Karpas-422 (cell line): ENCODE results near the gene MTCL1. TPM values are rescaled to one million over a fixed set of nuclear protein-coding genes. Genes with fewer than 3 reads are reported as not detected.
"Not testable (repeated sequence)": the region's sequence is repeated elsewhere in the genome, so short reads cannot be mapped to it uniquely, and the experiment has no call there.

Source experiments
- DNase-seq: peaks from one replicate; pipeline ENCODE4 v3.0.0-alpha.2; 2015
- H2AFZ ChIP-seq: fragments of 200-600 bp; sonication (generic); 2 replicates; pipeline ENCODE4 v1.6.1; 2014; ENCODE audit warnings: antibody characterized with exemption, low read length, mixed read lengths
- H3K27ac ChIP-seq: fragments of 200-600 bp; sonication (generic); 2 replicates; pipeline ENCODE4 v1.5.1; 2014; ENCODE audit warnings: mild to moderate bottlenecking, low read length, moderate library complexity
- H3K27me3 ChIP-seq: fragments of 200-600 bp; sonication (generic); 2 replicates; pipeline ENCODE4 v1.6.1; 2014; ENCODE audit warnings: low read length, mixed read lengths
- H3K36me3 ChIP-seq: fragments of 200-600 bp; sonication (generic); 2 replicates; pipeline ENCODE4 v1.6.1; 2014; ENCODE audit warnings: low read length, mixed read lengths; ENCODE audit not compliant: insufficient read depth
- H3K4me1 ChIP-seq: fragments of 200-600 bp; sonication (generic); 2 replicates; pipeline ENCODE4 v1.6.1; 2014; ENCODE audit warnings: mild to moderate bottlenecking, low read length, mixed read lengths
- H3K4me2 ChIP-seq: fragments of 200-600 bp; sonication (generic); 2 replicates; pipeline ENCODE4 v1.6.1; 2014; ENCODE audit warnings: low read length, low read depth, mild to moderate bottlenecking; ENCODE audit not compliant: poor library complexity, severe bottlenecking
- H3K4me3 ChIP-seq: fragments of 200-600 bp; sonication (generic); 2 replicates; pipeline ENCODE4 v1.5.1; 2014; ENCODE audit warnings: mild to moderate bottlenecking, antibody characterized with exemption, low read length, mixed read lengths
- H3K79me2 ChIP-seq: fragments of 200-600 bp; sonication (generic); 2 replicates; pipeline ENCODE4 v1.6.1; 2014; ENCODE audit warnings: mild to moderate bottlenecking, low read length, mixed read lengths
- H3K9ac ChIP-seq: fragments of 200-600 bp; sonication (generic); 2 replicates; pipeline ENCODE4 v1.6.0; 2014; ENCODE audit warnings: low read length
- H3K9me2 ChIP-seq: fragments of 200-600 bp; sonication (generic), shearing (Covaris generic); replicated peaks from 2 replicates; pipeline ENCODE4 v1.6.0; 2014; ENCODE audit warnings: mild to moderate bottlenecking, low read length, moderate library complexity; ENCODE audit not compliant: insufficient read depth
- H3K9me3 ChIP-seq: fragments of 300-700, 200-600 bp; sonication (generic); 2 replicates; pipeline ENCODE4 v1.6.1; 2014; ENCODE audit warnings: low read length, mixed read lengths
- H4K20me1 ChIP-seq: fragments of 200-600 bp; sonication (generic); 2 replicates; pipeline ENCODE4 v1.6.1; 2014; ENCODE audit warnings: mild to moderate bottlenecking, antibody characterized with exemption, low read length, low read depth; ENCODE audit not compliant: insufficient read depth
- total RNA-seq: library from RNA; depleted of rRNA; stranded (reverse); fragments of >200 nt; shearing (Covaris generic); gene quantifications from 2 replicates; pipeline ENCODE4 v1.2.3, GENCODE V29; 2014; ENCODE audit warnings: low replicate concordance

MTCL1 gene
- total RNA-seq, 1 experiment from 2014 or later, result 2.9 TPM

DNA sequence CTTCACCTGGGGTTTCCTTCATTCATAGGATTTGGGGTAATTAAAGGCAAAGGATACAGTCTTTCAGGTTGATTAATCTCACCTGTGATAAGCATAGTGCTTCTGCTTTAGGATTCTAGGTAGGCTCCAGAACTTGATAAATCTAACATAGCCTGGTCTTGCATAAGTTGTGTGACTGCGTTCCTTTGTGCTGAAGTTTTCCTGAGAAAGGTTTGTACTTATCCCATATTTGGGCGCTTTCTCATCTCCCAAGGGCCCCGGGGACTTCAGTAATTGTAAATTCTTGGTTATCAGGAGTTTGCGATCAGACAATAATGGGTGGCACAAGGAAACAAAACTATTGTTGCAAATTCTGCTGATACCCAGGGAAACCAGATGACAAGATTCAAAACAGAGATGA is 53.1 kb downstream of the MTCL1 start:
- no peak overlapping the region for H3K4me2 ChIP-seq
- H3K79me2 ChIP-seq, result no peaks in the 10 kb centered on the region

GRCh38 chr18:8760984-8761383 is 55.6 kb downstream of the MTCL1 start:
- no peaks in the 10 kb centered on the region for H3K9me2 ChIP-seq
- H3K27me3 ChIP-seq, result no peaks in the 10 kb centered on the region; the same call in 1 of the 2 replicates
- H3K9ac ChIP-seq, result no peak overlapping the region
- no peak for DNase-seq
- H3K9me3 ChIP-seq, result no peaks in the 10 kb centered on the region
- no peaks in the 10 kb centered on the region for H4K20me1 ChIP-seq
- no peak overlapping the region for H3K4me3 ChIP-seq
- no peaks in the 10 kb centered on the region for H3K36me3 ChIP-seq
- H3K4me1 ChIP-seq, result no peaks in the 10 kb centered on the region
- no peak overlapping the region for H3K27ac ChIP-seq
- H3K4me2 ChIP-seq, result no peak overlapping the region
- no peak overlapping the region for H2AFZ ChIP-seq
- H3K79me2 ChIP-seq, result no peaks in the 10 kb centered on the region

More for the DNA sequence above, 53.1 kb downstream of the MTCL1 start:
- no peak overlapping the region for H3K9ac ChIP-seq
- H3K9me2 ChIP-seq, result no peaks in the 10 kb centered on the region
- no peaks in the 10 kb centered on the region for H3K4me1 ChIP-seq
- H4K20me1 ChIP-seq, result no peaks in the 10 kb centered on the region
- no peak for DNase-seq
- H2AFZ ChIP-seq, result no peak overlapping the region
- no peak overlapping the region for H3K4me3 ChIP-seq
- H3K27ac ChIP-seq, result no peak overlapping the region
- no peaks in the 10 kb centered on the region for H3K9me3 ChIP-seq
- no peaks in the 10 kb centered on the region; the same call in 1 of the 2 replicates for H3K27me3 ChIP-seq
- no peaks in the 10 kb centered on the region for H3K36me3 ChIP-seq

GRCh38 chr18:8761535-8761934 is 56.2 kb downstream of the MTCL1 start:
- not testable (repeated sequence) for H3K9me2 ChIP-seq, H3K27me3 ChIP-seq, DNase-seq, H3K27ac ChIP-seq, H3K4me1 ChIP-seq, H3K9ac ChIP-seq, H3K36me3 ChIP-seq, H4K20me1 ChIP-seq, H3K9me3 ChIP-seq, H3K4me2 ChIP-seq, H2AFZ ChIP-seq, H3K4me3 ChIP-seq, H3K79me2 ChIP-seq

DNA sequence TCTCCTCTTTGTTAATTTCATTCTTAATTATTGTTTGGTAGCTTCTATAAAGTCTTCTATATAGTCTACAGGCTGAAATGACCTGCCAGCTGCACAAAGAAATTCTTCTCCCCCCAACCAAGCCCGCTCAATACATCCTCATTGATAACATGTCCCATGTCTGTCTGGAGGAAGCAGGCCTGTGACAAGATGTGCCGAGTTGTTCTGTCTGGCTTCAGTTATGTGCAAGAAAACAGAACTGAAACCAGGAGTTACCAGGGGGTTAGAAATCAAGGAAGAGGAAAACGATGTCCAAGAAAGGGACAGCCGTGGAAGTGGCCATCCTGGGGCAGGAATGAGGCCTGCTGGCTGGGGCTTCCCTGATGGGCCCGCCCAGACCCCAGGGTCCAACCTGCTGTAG is 57.6 kb downstream of the MTCL1 start:
- no peaks in the 10 kb centered on the region for H3K79me2 ChIP-seq
- no peak overlapping the region for H3K27ac ChIP-seq
- DNase-seq, result no peak
- H3K4me1 ChIP-seq, result no peaks in the 10 kb centered on the region
- no peaks in the 10 kb centered on the region for H3K9me2 ChIP-seq
- no peak overlapping the region for H2AFZ ChIP-seq
- no peak overlapping the region for H3K4me3 ChIP-seq
- no peak overlapping the region for H3K4me2 ChIP-seq
- no peaks in the 10 kb centered on the region for H3K9me3 ChIP-seq
- H3K36me3 ChIP-seq, result no peaks in the 10 kb centered on the region
- H3K27me3 ChIP-seq, result no peaks in the 10 kb centered on the region; the same call in 1 of the 2 replicates
- H4K20me1 ChIP-seq, result no peaks in the 10 kb centered on the region
- H3K9ac ChIP-seq, result no peak overlapping the region

GRCh38 chr18:8763611-8764010 is 58.3 kb downstream of the MTCL1 start:
- no peak overlapping the region for H3K4me2 ChIP-seq
- H3K4me3 ChIP-seq, result no peak overlapping the region
- H3K9me2 ChIP-seq, result no peaks in the 10 kb centered on the region
- no peaks in the 10 kb centered on the region for H3K79me2 ChIP-seq
- no peak overlapping the region for H3K27ac ChIP-seq
- no peaks in the 10 kb centered on the region; the same call in 1 of the 2 replicates for H3K27me3 ChIP-seq
- no peaks in the 10 kb centered on the region for H3K4me1 ChIP-seq
- no peak for DNase-seq
- H2AFZ ChIP-seq, result no peak overlapping the region
- no peaks in the 10 kb centered on the region for H4K20me1 ChIP-seq
- no peaks in the 10 kb centered on the region for H3K9me3 ChIP-seq
- H3K36me3 ChIP-seq, result no peaks in the 10 kb centered on the region
- H3K9ac ChIP-seq, result no peak overlapping the region

GRCh38 chr18:8765783-8766463 is 60.6 kb downstream of the MTCL1 start:
- Histone ChIP-seq H3K4me1 (no peaks in the 10 kb centered on the region), H3K4me3 (no peak overlapping the region), H4K20me1 (no peaks in the 10 kb centered on the region), H2AFZ (no peak overlapping the region), H3K9me2 (no peaks in the 10 kb centered on the region), H3K4me2 (no peak overlapping the region), H3K9ac (no peak overlapping the region), H3K36me3 (no peaks in the 10 kb centered on the region), H3K79me2 (no peaks in the 10 kb centered on the region), H3K27ac (no peak overlapping the region), H3K27me3 (no peaks in the 10 kb centered on the region), H3K9me3 (no peaks in the 10 kb centered on the region)
- DNase-seq, result no peak

- Histone ChIP-seq H2AFZ (no peak overlapping the region), H3K4me3 (no peak overlapping the region), H3K27me3 (no peaks in the 10 kb centered on the region), H4K20me1 (no peaks in the 10 kb centered on the region), H3K36me3 (no peaks in the 10 kb centered on the region), H3K4me1 (no peaks in the 10 kb centered on the region), H3K79me2 (no peaks in the 10 kb centered on the region), H3K9ac (no peak overlapping the region), H3K9me2 (no peaks in the 10 kb centered on the region), H3K27ac (no peak overlapping the region), H3K4me2 (no peak overlapping the region), H3K9me3 (no peaks in the 10 kb centered on the region)
- DNase-seq, result no peak
Measured at GRCh38 chr18:8766559-8767293, 61.4 kb downstream of the MTCL1 start.

GRCh38 chr18:8767340-8767739 is 62.0 kb downstream of the MTCL1 start:
- DNase-seq, result no peak
- H3K27me3 ChIP-seq, result no peaks in the 10 kb centered on the region
- H2AFZ ChIP-seq, result no peak overlapping the region
- no peaks in the 10 kb centered on the region for H3K9me3 ChIP-seq
- no peak overlapping the region for H3K27ac ChIP-seq
- no peaks in the 10 kb centered on the region for H3K4me1 ChIP-seq
- H3K9me2 ChIP-seq, result no peaks in the 10 kb centered on the region
- H3K79me2 ChIP-seq, result no peaks in the 10 kb centered on the region
- no peaks in the 10 kb centered on the region for H3K36me3 ChIP-seq
- no peak overlapping the region for H3K4me3 ChIP-seq
- H3K9ac ChIP-seq, result no peak overlapping the region
- no peak overlapping the region for H3K4me2 ChIP-seq
- no peaks in the 10 kb centered on the region for H4K20me1 ChIP-seq
